ENCODE data around the gene BAD. TPM values are rescaled to one million over a fixed set of nuclear protein-coding genes. Genes with fewer than 3 reads are reported as not detected.

Gene BAD
- polyA plus RNA-seq, 2 of the 4 experiments (the other 2 are of a cell fraction) = 33.7 to 68.4 TPM

DNA sequence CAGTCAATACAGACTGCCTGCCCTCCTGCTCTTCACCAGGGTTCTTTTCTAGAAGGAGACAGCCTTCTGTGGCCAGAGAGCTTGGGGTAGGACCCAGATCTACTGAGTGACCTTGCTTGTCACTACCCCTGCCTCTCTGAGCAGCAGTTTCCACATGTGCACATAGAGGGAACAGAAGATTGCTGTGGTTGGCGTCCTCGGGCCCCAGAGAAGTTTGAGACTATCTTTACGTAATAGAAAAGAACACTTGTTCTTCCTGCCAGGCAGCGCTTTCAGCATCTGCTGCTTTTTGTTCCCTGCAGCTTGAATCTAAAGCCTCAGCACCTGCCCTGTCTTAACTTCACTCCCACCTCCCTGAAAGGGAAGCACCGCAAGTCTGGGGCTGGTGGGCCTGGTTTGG, 45.5 kb downstream of the BAD start:
- Histone ChIP-seq H3K4me1 (peaks cover 37% of the 10 kb centered on the region), H3K27ac (no peak overlapping the region), H3K4me2 (no peak overlapping the region), H3K9me3 (no peaks in the 10 kb centered on the region), H3K4me3 (no peak overlapping the region)
- 88% methylated on average over 5 of the region's 5 CpGs for WGBS (ENCODE audit: missing lambda C conversion rate)
- POLR2A ChIA-PET = interaction anchor here (0.8 to 1.5 kb wide), 2 partner anchors 8 to 13 kb away, joined by 3 to 4 read pairs; partner anchors contain the start of genes NUDT22 and TRPT1
- ATAC-seq (no peak), DNase-seq (ENCODE audit: low read depth in 1 of 2, low spot score in 1 of 2) (no peak), FAIRE-seq (no peak)
- CTCF ChIA-PET = interaction anchor here (1.1 to 3.0 kb wide), 5 partner anchors 12 to 66 kb away, joined by 4 to 14 read pairs (median 6); partner anchors contain the start of genes NUDT22, PLCB3 and TRPT1
- TF ChIP-seq, protein P1, sequence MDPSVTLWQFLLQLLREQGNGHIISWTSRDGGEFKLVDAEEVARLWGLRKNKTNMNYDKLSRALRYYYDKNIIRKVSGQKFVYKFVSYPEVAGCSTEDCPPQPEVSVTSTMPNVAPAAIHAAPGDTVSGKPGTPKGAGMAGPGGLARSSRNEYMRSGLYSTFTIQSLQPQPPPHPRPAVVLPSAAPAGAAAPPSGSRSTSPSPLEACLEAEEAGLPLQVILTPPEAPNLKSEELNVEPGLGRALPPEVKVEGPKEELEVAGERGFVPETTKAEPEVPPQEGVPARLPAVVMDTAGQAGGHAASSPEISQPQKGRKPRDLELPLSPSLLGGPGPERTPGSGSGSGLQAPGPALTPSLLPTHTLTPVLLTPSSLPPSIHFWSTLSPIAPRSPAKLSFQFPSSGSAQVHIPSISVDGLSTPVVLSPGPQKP (IDR thresholded peaks at IDR 0.05; ENCODE audit: low read depth, low read length) = no peak
- TF ChIP-seq NR3C1 (IDR thresholded peaks at IDR 0.05) (no peak), CEBPB (IDR thresholded peaks at IDR 0.05) (no peak), ZNF302 (CRISPR knock-in tag; IDR thresholded peaks at IDR 0.05) (no peak)

GRCh38 chr11:64238076-64238475, 46.4 kb downstream of the BAD start:
- no peak for ATAC-seq
- 95% methylated on average over 8 of the region's 9 CpGs for WGBS (ENCODE audit: missing lambda C conversion rate)
- no peak for TF ChIP-seq HOXB5 (CRISPR knock-in tag; IDR thresholded peaks at IDR 0.05)
- TF ChIP-seq RARB (CRISPR knock-in tag; IDR thresholded peaks at IDR 0.05) = no peak
- no peak for TF ChIP-seq SMC3 (IDR thresholded peaks at IDR 0.05)
- no peak for TF ChIP-seq CBX8 (IDR thresholded peaks at IDR 0.05)
- FAIRE-seq = no peak
- H3K4me2 ChIP-seq = no peak overlapping the region
- H3K27ac ChIP-seq = no peak overlapping the region
- POLR2A ChIA-PET = interaction anchor here (0.8 to 1.5 kb wide), 2 partner anchors 9 to 12 kb away, joined by 3 to 4 read pairs; partner anchors contain the start of genes NUDT22 and TRPT1
- no peak overlapping the region for H3K4me3 ChIP-seq
- peaks cover 32% of the 10 kb centered on the region for H3K4me1 ChIP-seq
- no peaks in the 10 kb centered on the region for H3K9me3 ChIP-seq
- no peak for DNase-seq (ENCODE audit: low read depth in 1 of 2, low spot score in 1 of 2)
- CTCF ChIA-PET = interaction anchor here (1.7 to 3.0 kb wide), 3 partner anchors 11 to 67 kb away, joined by 6 to 14 read pairs (median 12); partner anchors contain the start of genes NUDT22, PLCB3 and TRPT1

DNA sequence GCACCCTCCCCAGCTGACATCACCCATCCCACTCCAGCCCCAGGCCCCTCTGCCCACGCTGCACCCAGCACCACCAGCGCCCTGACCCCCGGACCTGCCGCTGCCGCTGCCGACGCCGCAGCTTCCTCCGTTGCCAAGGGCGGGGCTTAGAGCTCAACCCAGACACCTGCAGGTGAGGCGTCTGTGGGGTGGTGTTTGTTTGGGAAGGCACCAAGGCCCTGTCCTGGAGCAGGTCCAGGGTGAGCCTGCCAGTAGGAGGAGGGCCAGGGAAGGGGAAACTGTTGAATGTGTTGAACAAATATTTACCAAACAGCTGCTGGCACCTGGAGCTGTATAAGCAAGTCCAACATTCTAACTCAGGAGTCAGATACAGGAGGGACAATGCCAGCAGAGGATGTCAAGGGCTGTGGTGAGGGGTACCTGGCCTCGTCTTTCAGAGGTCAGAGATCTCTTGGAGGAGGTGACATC, 46.9 kb downstream of the BAD start:
- no peak for DNase-seq (ENCODE audit: low read depth in 1 of 2, low spot score in 1 of 2)
- Histone ChIP-seq H3K4me1 (peaks cover 28% of the 10 kb centered on the region), H3K4me3 (no peak overlapping the region), H3K27ac (no peak overlapping the region), H3K4me2 (no peak overlapping the region), H3K9me3 (no peaks in the 10 kb centered on the region)
- CTCF ChIA-PET = interaction anchor here (1.5 to 3.0 kb wide), 5 partner anchors 11 to 67 kb away, joined by 3 to 16 read pairs (median 12); partner anchors contain the start of genes NUDT22, PLCB3, STIP1 and TRPT1
- no peak for ATAC-seq
- no peak for TF ChIP-seq RFX5 (IDR thresholded peaks at IDR 0.05)
- no peak for TF ChIP-seq EHMT2 (IDR thresholded peaks at IDR 0.05; ENCODE audit: low read depth)
- TF ChIP-seq, protein P1 (IDR thresholded peaks at IDR 0.05; ENCODE audit: low read depth, low read length) = no peak
- no peak for TF ChIP-seq RAD21 (conservative IDR thresholded peaks at IDR 0.05 in 1 of 2, IDR thresholded peaks at IDR 0.05 in 1 of 2)
- TF ChIP-seq, protein P2, sequence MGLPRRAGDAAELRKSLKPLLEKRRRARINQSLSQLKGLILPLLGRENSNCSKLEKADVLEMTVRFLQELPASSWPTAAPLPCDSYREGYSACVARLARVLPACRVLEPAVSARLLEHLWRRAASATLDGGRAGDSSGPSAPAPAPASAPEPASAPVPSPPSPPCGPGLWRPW (IDR thresholded peaks at IDR 0.05) = no peak
- TF ChIP-seq FOSB (CRISPR knock-in tag; IDR thresholded peaks at IDR 0.05) = no peak
- TF ChIP-seq CHD4 (IDR thresholded peaks at IDR 0.05; ENCODE audit: borderline replicate concordance) = no peak
- TF ChIP-seq ZSCAN20 (CRISPR knock-in tag; IDR thresholded peaks at IDR 0.05) = no peak
- no peak for TF ChIP-seq BHLHE40 (IDR thresholded peaks at IDR 0.05; ENCODE audit: low read depth, low read length)
- no peak for TF ChIP-seq ZNF302 (CRISPR knock-in tag; IDR thresholded peaks at IDR 0.05)
- TF ChIP-seq CTCF (IDR thresholded peaks at IDR 0.05) = no peak
- no peak for TF ChIP-seq HOXB5 (CRISPR knock-in tag; IDR thresholded peaks at IDR 0.05)
- no peak for TF ChIP-seq HOXB13 (CRISPR knock-in tag; IDR thresholded peaks at IDR 0.05; ENCODE audit: low read depth)
- TF ChIP-seq RARB (CRISPR knock-in tag; IDR thresholded peaks at IDR 0.05) = no peak
- TF ChIP-seq, protein P3, sequence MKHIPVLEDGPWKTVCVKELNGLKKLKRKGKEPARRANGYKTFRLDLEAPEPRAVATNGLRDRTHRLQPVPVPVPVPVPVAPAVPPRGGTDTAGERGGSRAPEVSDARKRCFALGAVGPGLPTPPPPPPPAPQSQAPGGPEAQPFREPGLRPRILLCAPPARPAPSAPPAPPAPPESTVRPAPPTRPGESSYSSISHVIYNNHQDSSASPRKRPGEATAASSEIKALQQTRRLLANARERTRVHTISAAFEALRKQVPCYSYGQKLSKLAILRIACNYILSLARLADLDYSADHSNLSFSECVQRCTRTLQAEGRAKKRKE (CRISPR knock-in tag; IDR thresholded peaks at IDR 0.05; ENCODE audit: low read depth) = no peak
- no peak for TF ChIP-seq POLR2AphosphoS2 (conservative IDR thresholded peaks at IDR 0.05; ENCODE audit: low read length)
- no peak for TF ChIP-seq KDM1A (IDR thresholded peaks at IDR 0.05; ENCODE audit: low read depth)
- POLR2A ChIA-PET = no interaction called here
- 100% methylated on average over 1 of the region's 12 CpGs for WGBS (ENCODE audit: missing lambda C conversion rate)
- no peak for FAIRE-seq

All from A549 (cell line).